Retinal pigment epithelial cell (primary cell): ENCODE results near the gene APOBEC3H.

Experiments used
- DNase-seq: peaks from one replicate; pipeline ENCODE4 v3.0.0-alpha.2; 2010; ENCODE audit warnings: low read depth
- H3K4me3 ChIP-seq: 2 replicates; pipeline ENCODE4 v1.5.1; 2011; ENCODE audit warnings: mild to moderate bottlenecking, low read length, control low read depth, moderate library complexity
- CTCF ChIP-seq: conservative IDR thresholded peaks from 2 replicates; pipeline ENCODE4 v1.5.1; 2011; ENCODE audit warnings: low read depth, low read length, control low read depth, inconsistent platforms

The APOBEC3H gene

DNA sequence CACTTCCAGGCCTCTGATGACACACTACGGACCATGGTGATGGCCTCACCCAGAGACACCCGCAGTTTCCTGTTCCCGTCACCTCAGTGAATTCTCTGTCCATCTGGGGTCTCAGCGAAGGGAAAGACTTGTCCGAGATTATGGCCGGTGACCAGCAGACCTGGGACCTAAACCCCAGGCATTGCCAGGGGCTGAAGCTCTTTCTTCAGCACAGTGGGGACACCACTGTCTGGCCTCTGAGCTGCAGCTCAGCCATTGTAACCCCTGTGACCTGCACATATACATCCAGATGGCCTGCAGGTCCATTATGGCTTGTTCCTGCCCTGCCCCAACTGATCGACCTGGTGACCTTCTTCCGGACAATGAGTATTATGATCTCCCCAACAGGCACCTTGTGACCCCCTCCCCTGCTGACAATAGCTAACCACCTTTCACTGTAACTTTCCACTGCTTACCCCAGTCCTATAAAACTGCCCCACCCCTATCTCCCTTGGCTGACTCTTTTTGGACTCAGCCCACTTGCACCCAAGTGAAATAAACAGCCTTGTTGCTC lies 33.2 kb downstream of the APOBEC3H start:
- no peak for DNase-seq
- TF ChIP-seq CTCF = no peak
- H3K4me3 ChIP-seq = no peak overlapping the region

- DNase-seq = no peak
- no peak overlapping the region for H3K4me3 ChIP-seq
- no peak for TF ChIP-seq CTCF
Observed at GRCh38 chr22:39130892-39131855, 34.1 kb downstream of the APOBEC3H start.

GRCh38 chr22:39132281-39132680 lies 35.2 kb downstream of the APOBEC3H start:
- DNase-seq = no peak
- H3K4me3 ChIP-seq = no peak overlapping the region
- no peak for TF ChIP-seq CTCF

- no peak for DNase-seq
- no peak overlapping the region for H3K4me3 ChIP-seq
- TF ChIP-seq CTCF = no peak
Observed at GRCh38 chr22:39132871-39133524, 36.0 kb downstream of the APOBEC3H start.

- DNase-seq = no peak
- H3K4me3 ChIP-seq = no peak overlapping the region
- no peak for TF ChIP-seq CTCF
Observed at GRCh38 chr22:39133871-39134270, 36.8 kb downstream of the APOBEC3H start.

- no peak for TF ChIP-seq CTCF
- no peak overlapping the region for H3K4me3 ChIP-seq
- DNase-seq = no peak
Observed at GRCh38 chr22:39134366-39135091, 37.5 kb downstream of the APOBEC3H start.
